Stromal cell of bone marrow (primary cell): ENCODE data around the gene SH2B3.
"Not testable (repeated sequence)": the region's sequence is repeated elsewhere in the genome, so short reads cannot be mapped to it uniquely, and the experiment has no call there.

ENCODE experiments used
- DNase-seq: peaks from one replicate; pipeline ENCODE4 v3.0.0-alpha.2; 2012; ENCODE audit warnings: low read depth

Gene SH2B3

GRCh38 chr12:111405859-111406473, at the start of gene SH2B3:
Gene SH2B3 (plus strand): TSS chr12:111405923. CDS start chr12:111418146, 12,223 bp downstream.
- no peak for DNase-seq

GRCh38 chr12:111359231-111359913, 46.4 kb upstream of the SH2B3 start:
- DNase-seq = no peak

GRCh38 chr12:111359914-111360276, 45.8 kb upstream of the SH2B3 start:
- no peak for DNase-seq

GRCh38 chr12:111360325-111360930, 45.3 kb upstream of the SH2B3 start:
- DNase-seq = no peak

- DNase-seq = no peak
Measured at GRCh38 chr12:111361073-111361716, 44.5 kb upstream of the SH2B3 start.

- no peak for DNase-seq
Measured at GRCh38 chr12:111361717-111362576, 43.8 kb upstream of the SH2B3 start.

- DNase-seq = no peak
Measured at GRCh38 chr12:111362687-111363475, 42.8 kb upstream of the SH2B3 start.

- no peak for DNase-seq
Measured at GRCh38 chr12:111363578-111363977, 42.1 kb upstream of the SH2B3 start.

GRCh38 chr12:111366075-111366474, 39.6 kb upstream of the SH2B3 start:
- no peak for DNase-seq

- DNase-seq = no peak
Measured at GRCh38 chr12:111366583-111366982, 39.1 kb upstream of the SH2B3 start.

GRCh38 chr12:111367661-111368221, 38.0 kb upstream of the SH2B3 start:
- DNase-seq = no peak

- no peak for DNase-seq
Measured at GRCh38 chr12:111368291-111368787, 37.4 kb upstream of the SH2B3 start.

- DNase-seq = peak; percentile 83
Measured at GRCh38 chr12:111368788-111369495, 36.8 kb upstream of the SH2B3 start, which contains the start of gene PHETA1. Gene PHETA1 (minus strand): TSS chr12:111369095. CDS start chr12:111363427, 5,668 bp downstream.

- no peak for DNase-seq
Measured at GRCh38 chr12:111369496-111370220, 36.1 kb upstream of the SH2B3 start.

GRCh38 chr12:111373231-111373630, 32.5 kb upstream of the SH2B3 start:
- not testable (repeated sequence) for DNase-seq

- DNase-seq = no peak
Measured at GRCh38 chr12:111377440-111377839, 28.3 kb upstream of the SH2B3 start.

- DNase-seq = no peak
Measured at GRCh38 chr12:111379942-111380554, 25.7 kb upstream of the SH2B3 start.

GRCh38 chr12:111384596-111384995, 21.1 kb upstream of the SH2B3 start:
- DNase-seq = no peak

GRCh38 chr12:111386885-111387284, 18.8 kb upstream of the SH2B3 start:
- DNase-seq = no peak
